ENCODE data around the gene SMARCAL1. TPM values are rescaled to one million over a fixed set of nuclear protein-coding genes. Genes with fewer than 3 reads are reported as not detected.

SMARCAL1 gene
- total RNA-seq, 3 donors from 2014 or later: 16.4 to 20.0 (median 17.8) TPM

DNA sequence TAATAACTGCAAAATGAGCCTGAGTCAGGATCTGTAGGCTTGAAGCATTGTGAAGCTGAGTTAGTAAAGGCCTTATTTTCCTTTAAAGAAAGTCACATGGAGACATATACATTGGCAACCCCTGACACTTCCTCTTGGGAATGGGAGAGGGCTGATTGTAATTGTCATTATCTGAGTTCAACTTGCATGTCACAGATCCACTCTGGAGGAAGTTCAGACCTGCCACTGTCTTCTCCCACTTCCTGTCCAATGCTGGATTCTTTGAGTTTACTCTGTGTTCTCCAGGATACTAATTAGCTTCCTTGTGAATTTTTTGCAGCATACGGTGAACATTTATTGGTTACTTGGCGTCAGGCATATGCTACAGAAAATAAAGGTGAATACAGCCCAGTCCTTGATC lies 34.1 kb downstream of the SMARCAL1 start:
- intact Hi-C loops (cut with DNase I, micrococcal nuclease): no loop called here
- peaks cover 6% of the 10 kb centered on the region for H3K36me3 ChIP-seq (ENCODE audit: low read depth)
- DNase-seq (no peak), ATAC-seq (peak; percentile 77)
- H3K4me3 ChIP-seq: no peak overlapping the region
- no peak for TF ChIP-seq CTCF (IDR thresholded peaks at IDR 0.05)
- no peaks in the 10 kb centered on the region for H3K4me1 ChIP-seq (ENCODE audit: low read depth)
- H3K9me3 ChIP-seq: no peaks in the 10 kb centered on the region

GRCh38 chr2:216447293-216447692 lies 35.0 kb downstream of the SMARCAL1 start:
- Histone ChIP-seq H3K9me3 (no peaks in the 10 kb centered on the region), H3K4me1 (ENCODE audit: low read depth) (no peaks in the 10 kb centered on the region), H3K4me3 (no peak overlapping the region), H3K36me3 (ENCODE audit: low read depth) (peaks cover 6% of the 10 kb centered on the region)
- ATAC-seq (no peak), DNase-seq (no peak)
- intact Hi-C loops (cut with DNase I, micrococcal nuclease): no loop called here
- no peak for TF ChIP-seq CTCF (IDR thresholded peaks at IDR 0.05)

- ATAC-seq (no peak), DNase-seq (no peak)
- intact Hi-C loops (cut with DNase I, micrococcal nuclease): no loop called here
- H3K9me3 ChIP-seq: no peaks in the 10 kb centered on the region
- H3K4me1 ChIP-seq (ENCODE audit: low read depth): no peaks in the 10 kb centered on the region
- peaks cover 6% of the 10 kb centered on the region for H3K36me3 ChIP-seq (ENCODE audit: low read depth)
- no peak for TF ChIP-seq CTCF (IDR thresholded peaks at IDR 0.05)
- no peak overlapping the region for H3K4me3 ChIP-seq
Measured at GRCh38 chr2:216448829-216449228, 36.5 kb downstream of the SMARCAL1 start.

- Histone ChIP-seq H3K4me1 (ENCODE audit: low read depth) (no peaks in the 10 kb centered on the region), H3K9me3 (no peaks in the 10 kb centered on the region), H3K36me3 (ENCODE audit: low read depth) (peaks cover 8% of the 10 kb centered on the region), H3K4me3 (no peak overlapping the region)
- no peak for DNase-seq
- no peak for ATAC-seq
- intact Hi-C loops (cut with DNase I, micrococcal nuclease): no loop called here
- no peak for TF ChIP-seq CTCF (IDR thresholded peaks at IDR 0.05)
Measured at GRCh38 chr2:216450346-216450745, 38.1 kb downstream of the SMARCAL1 start.

DNA sequence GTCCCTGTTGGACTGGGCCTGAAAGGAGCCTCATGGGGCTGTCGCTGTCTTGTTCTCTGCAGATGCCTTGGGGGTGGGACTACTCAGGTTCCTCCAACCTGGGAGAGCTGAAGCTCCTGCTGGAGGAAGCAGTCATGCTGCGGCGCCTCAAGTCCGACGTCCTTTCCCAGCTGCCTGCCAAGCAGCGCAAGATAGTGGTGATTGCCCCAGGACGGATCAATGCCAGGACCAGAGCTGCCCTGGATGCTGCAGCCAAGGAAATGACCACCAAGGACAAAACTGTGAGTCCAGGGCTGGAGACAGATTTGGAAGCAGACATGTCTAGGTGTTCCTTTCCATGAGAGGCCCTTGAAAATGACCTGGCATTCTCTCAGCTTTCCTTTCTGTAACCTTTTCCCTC lies 38.5 kb downstream of the SMARCAL1 start:
- Histone ChIP-seq H3K4me1 (ENCODE audit: low read depth) (no peaks in the 10 kb centered on the region), H3K9me3 (no peaks in the 10 kb centered on the region), H3K36me3 (ENCODE audit: low read depth) (peaks cover 9% of the 10 kb centered on the region), H3K4me3 (no peak overlapping the region)
- intact Hi-C loops (cut with DNase I, micrococcal nuclease): no loop called here
- no peak for TF ChIP-seq CTCF (IDR thresholded peaks at IDR 0.05)
- no peak for ATAC-seq
- no peak for DNase-seq

DNA sequence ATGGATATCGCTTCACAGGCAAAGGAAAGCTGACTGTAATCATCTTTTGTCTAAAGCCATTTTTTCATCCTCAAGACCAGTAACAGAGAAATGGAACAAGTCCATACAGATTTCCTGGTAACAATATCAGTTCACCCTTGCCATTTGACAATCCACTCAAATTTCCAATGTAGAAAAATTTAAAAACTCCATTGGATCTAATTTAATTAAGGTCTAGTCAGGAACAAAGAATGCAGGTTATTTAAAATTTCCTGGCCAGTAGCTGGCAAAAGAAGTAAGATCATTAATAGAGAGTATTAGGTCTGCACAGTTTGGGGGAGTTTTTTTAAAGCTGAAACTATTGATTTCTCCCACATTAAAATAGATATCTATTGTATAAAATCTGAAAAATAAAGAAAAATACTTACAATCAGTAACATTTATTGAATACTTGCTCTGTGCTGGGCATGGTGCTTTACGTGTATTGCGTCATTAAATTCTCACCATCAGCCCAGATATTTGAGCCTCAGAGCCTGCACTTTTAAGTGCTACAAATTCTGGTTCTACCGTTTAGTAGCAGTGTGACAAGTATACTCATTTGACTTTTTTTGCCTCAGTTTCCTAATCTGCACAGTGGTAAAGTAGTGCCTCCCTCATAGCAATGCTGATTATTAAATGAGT lies 41.8 kb downstream of the SMARCAL1 start:
- no peak for TF ChIP-seq CTCF (IDR thresholded peaks at IDR 0.05)
- DNase-seq: no peak
- Histone ChIP-seq H3K9me3 (no peaks in the 10 kb centered on the region), H3K4me3 (no peak overlapping the region), H3K36me3 (ENCODE audit: low read depth) (peaks cover 9% of the 10 kb centered on the region), H3K4me1 (ENCODE audit: low read depth) (no peaks in the 10 kb centered on the region)
- intact Hi-C loops (cut with DNase I, micrococcal nuclease): no loop called here
- ATAC-seq: no peak
